Measurements from ENCODE around the gene GMDS. TPM values are rescaled to one million over a fixed set of nuclear protein-coding genes. Genes with fewer than 3 reads are reported as not detected.

GMDS gene
- total and polyA plus RNA-seq, 2 of the 8 experiments (the other 6 are each of a cell fraction or from before 2014, with no cell fraction given), result 16.8 to 50.0 TPM

- Histone ChIP-seq H3K4me1 (replicated peaks in 1 of 4; ENCODE audit: control insufficient read depth in 3 of 4, insufficient read depth in 4 of 4, low read length in 3 of 4) (no peaks in the 10 kb centered on the region), H3K23me2 (ENCODE audit: low read depth, low read length) (no peaks in the 10 kb centered on the region), H3K9ac (replicated peaks in 1 of 4; ENCODE audit: extremely low read depth in 1 of 4, low read depth in 3 of 4, low read length in 3 of 4) (no peak overlapping the region), H3K4me3 (ENCODE audit: extremely low read depth in 1 of 4, insufficient read depth in 2 of 4, low read depth in 3 of 4, low read length in 4 of 4) (no peak overlapping the region), H4K5ac (ENCODE audit: insufficient read length, low read depth, low read length) (no peak overlapping the region), H3K36me3 (ENCODE audit: control insufficient read depth in 2 of 4, insufficient read depth in 4 of 4, low read length in 3 of 4) (no peaks in the 10 kb centered on the region), H2AFZ (ENCODE audit: low read length) (no peak overlapping the region), H2BK12ac (ENCODE audit: low read depth, low read length) (no peak overlapping the region), H2BK5ac (ENCODE audit: low read depth, low read length) (no peak overlapping the region), H2AK5ac (ENCODE audit: low read depth, low read length) (no peak overlapping the region), H3K79me2 (ENCODE audit: control insufficient read depth in 1 of 2, insufficient read depth in 2 of 2, low read length in 2 of 2) (no peaks in the 10 kb centered on the region), H2BK120ac (replicated peaks; ENCODE audit: low read depth, low read length) (no peak overlapping the region), H3K18ac (ENCODE audit: extremely low read depth, low read length) (no peak overlapping the region), H3K27me3 (replicated peaks in 1 of 4; ENCODE audit: control insufficient read depth in 3 of 4, extremely low read depth in 1 of 4, insufficient read depth in 3 of 4, low read length in 3 of 4) (no peaks in the 10 kb centered on the region), H3K79me1 (ENCODE audit: low read depth, low read length) (no peaks in the 10 kb centered on the region; the same call in 1 of the 2 replicates), H4K8ac (ENCODE audit: extremely low read depth, insufficient read depth, low read length) (0 out of 2 replicates have a peak overlapping the region, but pooled peaks have one; percentile 59), H3K27ac (ENCODE audit: low read depth, low read length) (no peak overlapping the region), H3K4me2 (ENCODE audit: insufficient read depth in 1 of 2, low read depth in 2 of 2, low read length in 2 of 2) (no peak overlapping the region), H3K14ac (ENCODE audit: insufficient read length) (no peak overlapping the region), H4K20me1 (replicated peaks in 1 of 2; ENCODE audit: control insufficient read depth in 1 of 2, insufficient read depth in 2 of 2, low read length in 2 of 2) (peaks cover 1 to 2% of the 10 kb centered on the region in 2 experiments), H3K9me3 (ENCODE audit: insufficient read depth in 2 of 2, low read depth in 1 of 2, low read length in 1 of 2) (no peaks in the 10 kb centered on the region), H4K91ac (replicated peaks; ENCODE audit: insufficient read length, low read length) (no peak overlapping the region), H3K4ac (replicated peaks; ENCODE audit: insufficient read length, low read depth, low read length) (no peak overlapping the region), H2BK20ac (ENCODE audit: low read length) (no peak overlapping the region), H3K56ac (replicated peaks; ENCODE audit: insufficient read length, low read depth, low read length) (no peak overlapping the region), H2BK15ac (ENCODE audit: low read length) (no peak overlapping the region), H3K23ac (ENCODE audit: insufficient read length) (no peak overlapping the region)
- ChIA-PET CTCF (ENCODE audit: partially characterized antibody) (interaction anchor here (1.1 to 1.5 kb wide), 3 partner anchors 16 to 218 kb away, joined by 3 to 4 read pairs (median 3); no protein-coding TSS in a partner anchor), POLR2A (ENCODE audit: partially characterized antibody) (no interaction called here)
- FAIRE-seq (no peak), DNase-seq (ENCODE audit: low read depth in 1 of 2, low spot score in 2 of 2) (no peak)
- 96% methylated on average over 6 of the region's 6 CpGs; no CpG with 5 or more reads in 1 of the 2 experiments for WGBS, 2 experiments (ENCODE audit: extremely low coverage in 1 of 2, insufficient coverage in 1 of 2, insufficient read length in 1 of 2, insufficient replicate concordance in 2 of 2, low coverage in 1 of 2, low lambda C conversion rate in 2 of 2, missing lambda C conversion rate in 1 of 2)
- TF ChIP-seq CEBPB (IDR thresholded peaks at IDR 0.05; ENCODE audit: low read depth, low read length) (no peak), RAD21 (IDR thresholded peaks at IDR 0.05 in 1 of 2, conservative IDR thresholded peaks at IDR 0.05 in 1 of 2; ENCODE audit: low read depth in 2 of 2, low read length in 2 of 2) (no peak), ATF2 (IDR thresholded peaks at IDR 0.05; ENCODE audit: low read length) (no peak), JUND (IDR thresholded peaks at IDR 0.05; ENCODE audit: low read length) (no peak), GTF2F1 (IDR thresholded peaks at IDR 0.05; ENCODE audit: borderline replicate concordance, low read depth, low read length) (no peak), CTCF (IDR thresholded peaks at IDR 0.05; ENCODE audit: control extremely low read depth in 1 of 3, insufficient read depth in 1 of 3, low read depth in 1 of 3, low read length in 3 of 3) (no peak), HDAC6 (IDR thresholded peaks at IDR 0.05; ENCODE audit: low read depth, low read length) (no peak), E2F6 (IDR thresholded peaks at IDR 0.05) (no peak), SP2 (IDR thresholded peaks at IDR 0.05; ENCODE audit: low read length) (no peak)
Measured at GRCh38 chr6:1942834-1943233, 302.6 kb downstream of the GMDS start.
